PC-9 (cell line): ENCODE results near the gene CREB1.

Source experiments
- CTCF ChIP-seq: fragments of 200-600 bp; sonication (generic); conservative IDR thresholded peaks from 2 replicates; pipeline ENCODE4 v1.6.1; 2017; ENCODE audit warnings: mixed run types, antibody characterized with exemption, mild to moderate bottlenecking, moderate library complexity
- EZH2 ChIP-seq: fragments of 200-600 bp; sonication (generic); IDR thresholded peaks from 2 replicates; pipeline ENCODE4 v1.8.0; 2017; ENCODE audit warnings: antibody characterized with exemption, low read depth

GRCh38 chr2:207484444-207485391 lies 45.0 kb upstream of the CREB1 start:
- TF ChIP-seq CTCF (no peak), EZH2 (no peak)
